Measurements from ENCODE around the gene SERTAD3. TPM values are rescaled to one million over a fixed set of nuclear protein-coding genes. Genes with fewer than 3 reads are reported as not detected.
"Not testable (repeated sequence)": the region's sequence is repeated elsewhere in the genome, so short reads cannot be mapped to it uniquely, and the experiment has no call there.

Gene SERTAD3
- 38.0 and 49.2 TPM in 2 replicates for total RNA-seq

- H3K4me3 ChIP-seq (ENCODE audit: low read depth, low read length): peak within 1 kb of the TSS; percentile 100
- peak; percentile 96 for DNase-seq (ENCODE audit: low read depth)
- no peak for TF ChIP-seq CTCF (IDR thresholded peaks at IDR 0.05; ENCODE audit: insufficient read depth, low read depth, low read length)
Measured at GRCh38 chr19:40444000-40444824, at the start of gene SERTAD3. SERTAD3 (minus strand) TSS chr19:40444335; CDS start chr19:40442080, 2,255 bp downstream.

GRCh38 chr19:40493778-40494177 lies 49.6 kb upstream of the SERTAD3 start:
- DNase-seq (ENCODE audit: low read depth): no peak
- TF ChIP-seq CTCF (IDR thresholded peaks at IDR 0.05; ENCODE audit: insufficient read depth, low read depth, low read length): no peak
- no peak overlapping the region for H3K4me3 ChIP-seq (ENCODE audit: low read depth, low read length)

- TF ChIP-seq CTCF (IDR thresholded peaks at IDR 0.05; ENCODE audit: insufficient read depth, low read depth, low read length): no peak
- H3K4me3 ChIP-seq (ENCODE audit: low read depth, low read length): no peak overlapping the region
- DNase-seq (ENCODE audit: low read depth): no peak
Measured at GRCh38 chr19:40492274-40492673, 48.1 kb upstream of the SERTAD3 start.

- TF ChIP-seq CTCF (IDR thresholded peaks at IDR 0.05; ENCODE audit: insufficient read depth, low read depth, low read length): no peak
- H3K4me3 ChIP-seq (ENCODE audit: low read depth, low read length): no peak overlapping the region
- no peak for DNase-seq (ENCODE audit: low read depth)
Measured at GRCh38 chr19:40489882-40490230, 45.7 kb upstream of the SERTAD3 start.

GRCh38 chr19:40486017-40486416 lies 41.9 kb upstream of the SERTAD3 start:
- DNase-seq (ENCODE audit: low read depth): no peak
- no peak for TF ChIP-seq CTCF (IDR thresholded peaks at IDR 0.05; ENCODE audit: insufficient read depth, low read depth, low read length)

GRCh38 chr19:40475878-40476644 lies 31.9 kb upstream of the SERTAD3 start:
- H3K4me3 ChIP-seq (ENCODE audit: low read depth, low read length); DNase-seq (ENCODE audit: low read depth): not testable (repeated sequence)

More at GRCh38 chr19:40486017-40486416, 41.9 kb upstream of the SERTAD3 start:
- no peak overlapping the region for H3K4me3 ChIP-seq (ENCODE audit: low read depth, low read length)

GRCh38 chr19:40474737-40475136 lies 30.6 kb upstream of the SERTAD3 start:
- TF ChIP-seq CTCF (IDR thresholded peaks at IDR 0.05; ENCODE audit: insufficient read depth, low read depth, low read length): no peak
- no peak for DNase-seq (ENCODE audit: low read depth)
- H3K4me3 ChIP-seq (ENCODE audit: low read depth, low read length): no peak overlapping the region

Data from fibroblast of villous mesenchyme (primary cell).